Testis (tissue), 2 donors: ENCODE measurements around the gene GLRA1.

ENCODE experiments used
- CTCF ChIP-seq, 3 experiments: fragments of 450-650 bp in 2 of 3; fragments of 200-600 bp in 1 of 3; sonication (generic) in 1 of 3; IDR thresholded peaks; one replicate each; pipeline ENCODE4 v1.5.1; 2016 to 2019; ENCODE audit warnings: antibody characterized with exemption in 3 of 3, mild to moderate bottlenecking in 2 of 3, moderate library complexity in 1 of 3
- POLR2A ChIP-seq: fragments of 450-650 bp; IDR thresholded peaks from one replicate; pipeline ENCODE4 v1.6.1; 2017; ENCODE audit warnings: antibody characterized with exemption, mild to moderate bottlenecking, moderate library complexity

- TF ChIP-seq CTCF (IDR thresholded peaks at IDR 0.05) (no peak), POLR2A (no peak)
Measured at GRCh38 chr5:151892393-151892792, 32.3 kb downstream of the GLRA1 start.
